Measurements from ENCODE around the gene PPP6R2. TPM values are rescaled to one million over a fixed set of nuclear protein-coding genes. Genes with fewer than 3 reads are reported as not detected.

Gene PPP6R2
- total and polyA plus RNA-seq, 7 donors, result 15.0 to 64.5 (median 40.7) TPM

DNA sequence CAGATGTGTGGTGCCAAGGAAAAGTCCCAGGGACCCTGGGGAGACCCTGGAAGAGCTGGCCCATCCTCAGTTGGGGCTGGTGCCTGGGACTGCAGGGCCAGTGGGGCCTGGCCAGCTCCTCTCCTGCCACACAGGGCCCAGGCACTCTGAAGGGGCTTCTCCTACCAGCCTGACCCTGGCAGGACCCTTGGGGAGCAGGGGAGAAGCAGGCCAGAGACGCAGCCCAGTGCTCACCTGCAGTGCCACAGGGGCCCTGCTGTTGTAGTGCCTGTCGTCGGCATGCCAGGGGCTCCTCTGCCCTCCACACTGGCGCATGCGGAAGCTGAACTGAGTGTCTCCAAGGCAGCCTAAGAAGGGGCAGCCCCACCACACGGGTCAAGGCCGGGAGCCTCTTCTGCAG is 25.5 kb upstream of the PPP6R2 start:
- Histone ChIP-seq H3K27me3 (no peaks in the 10 kb centered on the region), H3K36me3 (no peaks in the 10 kb centered on the region), H3K27ac (no peak overlapping the region), H3K4me3 (no peak overlapping the region), H3K4me1 (no peaks in the 10 kb centered on the region), H3K9me3 (no peaks in the 10 kb centered on the region)
- DNase-seq, result no peak
- no peak for TF ChIP-seq POLR2A (IDR thresholded peaks at IDR 0.05)
- intact Hi-C loops (cut with DNase I), result no loop called here
- 91 to 94% methylated on average over 7 of the region's 7 CpGs for WGBS, 2 donors

DNA sequence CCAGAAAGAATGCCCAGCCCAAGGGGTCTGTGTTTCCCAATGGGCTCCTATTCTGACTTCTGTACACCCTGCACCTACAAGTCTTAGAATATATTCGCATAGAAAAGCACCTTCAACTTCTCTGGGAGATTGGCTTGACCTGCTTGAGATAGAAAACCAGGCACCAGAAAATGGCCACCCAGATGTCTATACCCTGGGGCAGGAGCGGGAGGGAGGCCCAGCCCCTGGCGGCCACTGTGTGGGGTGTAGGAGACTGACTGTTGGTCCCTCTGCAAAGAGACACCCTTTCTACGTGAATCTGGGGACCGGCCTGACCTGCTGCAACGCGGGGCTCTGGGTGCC is 24.8 kb upstream of the PPP6R2 start:
- Histone ChIP-seq H3K27ac (no peak overlapping the region), H3K9me3 (no peaks in the 10 kb centered on the region), H3K36me3 (no peaks in the 10 kb centered on the region), H3K4me1 (no peaks in the 10 kb centered on the region), H3K4me3 (no peak overlapping the region), H3K27me3 (no peaks in the 10 kb centered on the region)
- no peak for DNase-seq
- TF ChIP-seq POLR2A (IDR thresholded peaks at IDR 0.05), result no peak
- TF ChIP-seq POLR2AphosphoS5 (IDR thresholded peaks at IDR 0.05), result no peak
- TF ChIP-seq, protein P1, sequence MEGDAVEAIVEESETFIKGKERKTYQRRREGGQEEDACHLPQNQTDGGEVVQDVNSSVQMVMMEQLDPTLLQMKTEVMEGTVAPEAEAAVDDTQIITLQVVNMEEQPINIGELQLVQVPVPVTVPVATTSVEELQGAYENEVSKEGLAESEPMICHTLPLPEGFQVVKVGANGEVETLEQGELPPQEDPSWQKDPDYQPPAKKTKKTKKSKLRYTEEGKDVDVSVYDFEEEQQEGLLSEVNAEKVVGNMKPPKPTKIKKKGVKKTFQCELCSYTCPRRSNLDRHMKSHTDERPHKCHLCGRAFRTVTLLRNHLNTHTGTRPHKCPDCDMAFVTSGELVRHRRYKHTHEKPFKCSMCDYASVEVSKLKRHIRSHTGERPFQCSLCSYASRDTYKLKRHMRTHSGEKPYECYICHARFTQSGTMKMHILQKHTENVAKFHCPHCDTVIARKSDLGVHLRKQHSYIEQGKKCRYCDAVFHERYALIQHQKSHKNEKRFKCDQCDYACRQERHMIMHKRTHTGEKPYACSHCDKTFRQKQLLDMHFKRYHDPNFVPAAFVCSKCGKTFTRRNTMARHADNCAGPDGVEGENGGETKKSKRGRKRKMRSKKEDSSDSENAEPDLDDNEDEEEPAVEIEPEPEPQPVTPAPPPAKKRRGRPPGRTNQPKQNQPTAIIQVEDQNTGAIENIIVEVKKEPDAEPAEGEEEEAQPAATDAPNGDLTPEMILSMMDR (IDR thresholded peaks at IDR 0.05), result no peak
- no peak for TF ChIP-seq EP300 (IDR thresholded peaks at IDR 0.05)
- whole genome bisulfite sequencing, 2 donors, result 87 to 91% methylated on average over 7 of the region's 7 CpGs
- intact Hi-C loops (cut with DNase I), result no loop called here

DNA sequence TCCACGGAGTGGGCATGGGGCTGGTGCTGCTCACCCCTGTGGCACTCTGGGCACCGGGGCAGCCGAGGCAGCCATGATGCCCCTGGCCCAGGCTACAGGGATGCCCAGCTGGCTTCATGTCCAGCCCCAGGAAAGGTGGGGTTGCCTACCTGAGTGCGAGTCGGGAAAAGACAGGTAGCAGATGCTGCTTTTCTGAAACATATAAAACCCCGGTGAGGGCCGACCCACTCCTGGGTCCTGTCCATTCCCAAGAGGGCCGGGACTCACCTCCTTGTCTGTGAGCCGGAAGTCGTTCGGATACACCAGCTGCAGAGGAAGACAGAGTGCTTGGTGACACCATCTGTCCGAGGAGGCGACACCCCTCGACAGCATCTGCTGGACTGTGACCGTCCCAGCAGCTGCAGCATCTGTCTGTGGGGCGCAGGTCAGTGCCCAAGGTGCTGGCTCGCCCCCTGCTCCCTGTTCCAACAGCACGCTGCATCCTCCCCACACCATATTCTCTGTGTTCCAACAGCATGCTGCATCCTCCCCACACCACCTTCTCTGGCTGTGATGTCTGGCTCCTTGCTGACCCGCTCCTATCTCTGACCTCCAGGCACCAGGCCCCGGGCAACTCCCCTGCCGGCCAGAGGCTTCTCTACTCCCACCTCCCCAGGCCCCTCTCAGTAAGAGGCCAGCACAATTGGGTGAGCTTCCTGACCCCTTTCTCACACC is 24.3 kb upstream of the PPP6R2 start:
- Histone ChIP-seq H3K4me3 (no peak overlapping the region), H3K9me3 (no peaks in the 10 kb centered on the region), H3K4me1 (no peaks in the 10 kb centered on the region), H3K27ac (no peak overlapping the region), H3K27me3 (no peaks in the 10 kb centered on the region), H3K36me3 (no peaks in the 10 kb centered on the region)
- intact Hi-C loops (cut with DNase I), result no loop called here
- 81 to 82% methylated on average over 21 of the region's 21 CpGs for WGBS, 2 donors
- no peak for TF ChIP-seq POLR2AphosphoS5 (IDR thresholded peaks at IDR 0.05)
- no peak for TF ChIP-seq POLR2A (IDR thresholded peaks at IDR 0.05)
- DNase-seq, result no peak

DNA sequence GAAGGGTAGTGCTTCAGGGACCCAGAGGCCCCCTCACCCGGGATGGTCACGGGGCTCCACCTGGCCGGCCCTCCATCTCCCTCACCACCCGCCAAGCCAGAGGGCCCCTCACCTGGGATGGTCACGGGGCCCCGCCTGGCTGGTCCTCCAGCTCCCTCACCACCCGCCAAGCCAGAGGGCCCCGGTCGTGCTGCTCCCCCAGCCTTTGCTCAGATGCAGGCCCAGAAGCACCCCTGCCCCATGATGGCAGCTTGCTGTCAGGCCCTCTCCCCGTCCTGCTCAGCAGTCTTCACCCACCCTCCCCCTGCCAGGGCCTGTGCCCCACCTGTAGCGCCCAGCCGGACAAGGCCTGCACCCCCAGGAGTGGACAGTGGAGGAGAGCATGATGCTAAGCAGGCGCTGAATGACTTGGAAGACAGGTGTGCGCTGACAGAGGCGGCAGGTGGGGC is 23.6 kb upstream of the PPP6R2 start:
- 92 to 95% methylated on average over 15 of the region's 15 CpGs for WGBS, 2 donors
- no peaks in the 10 kb centered on the region for H3K27me3 ChIP-seq
- H3K4me3 ChIP-seq, result no peak overlapping the region

DNA sequence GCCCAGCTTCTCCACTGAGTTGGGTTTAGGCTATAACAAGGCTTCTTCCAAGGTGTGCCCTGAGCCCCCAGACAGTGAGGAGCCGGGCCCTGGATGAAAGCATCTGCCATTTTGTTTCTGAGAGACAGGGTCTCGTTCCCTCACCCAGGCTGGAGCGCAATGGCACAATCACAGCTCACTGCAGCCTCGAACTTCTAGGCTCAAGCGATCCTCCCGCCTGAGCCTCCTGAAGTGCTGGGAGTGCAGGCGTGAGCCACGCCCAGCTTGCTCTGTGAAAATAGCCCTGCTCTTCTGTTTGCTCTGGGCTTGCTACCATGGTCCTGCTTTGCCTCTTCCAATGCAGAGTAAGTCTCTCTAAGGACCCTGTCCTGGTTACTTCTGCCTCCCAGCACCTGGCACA is 23.0 kb upstream of the PPP6R2 start:
- Histone ChIP-seq H3K27ac (no peak overlapping the region), H3K9me3 (no peaks in the 10 kb centered on the region), H3K4me3 (no peak overlapping the region), H3K4me1 (no peaks in the 10 kb centered on the region), H3K27me3 (no peaks in the 10 kb centered on the region), H3K36me3 (no peaks in the 10 kb centered on the region)
- WGBS, 2 donors, result 73 to 86% methylated on average over 8 of the region's 8 CpGs
- intact Hi-C loops (cut with DNase I), result no loop called here
- TF ChIP-seq POLR2AphosphoS5 (IDR thresholded peaks at IDR 0.05) (no peak), POLR2A (IDR thresholded peaks at IDR 0.05) (no peak), EP300 (IDR thresholded peaks at IDR 0.05) (no peak)
- TF ChIP-seq, protein P1 (IDR thresholded peaks at IDR 0.05), result no peak
- DNase-seq, result no peak

More for the DNA sequence above, 23.6 kb upstream of the PPP6R2 start:
- intact Hi-C loops (cut with DNase I), result no loop called here
- Histone ChIP-seq H3K36me3 (no peaks in the 10 kb centered on the region), H3K27ac (no peak overlapping the region), H3K4me1 (no peaks in the 10 kb centered on the region), H3K9me3 (no peaks in the 10 kb centered on the region)
- no peak for TF ChIP-seq POLR2AphosphoS5 (IDR thresholded peaks at IDR 0.05)
- TF ChIP-seq POLR2A (IDR thresholded peaks at IDR 0.05), result no peak
- TF ChIP-seq, protein P1 (IDR thresholded peaks at IDR 0.05), result no peak
- TF ChIP-seq EP300 (IDR thresholded peaks at IDR 0.05), result no peak
- DNase-seq, result no peak
